ENCODE results near the gene POU3F4.
A peak's percentile ranks its signal among the peaks of the same experiment; 100 is the strongest.

The POU3F4 gene

DNA sequence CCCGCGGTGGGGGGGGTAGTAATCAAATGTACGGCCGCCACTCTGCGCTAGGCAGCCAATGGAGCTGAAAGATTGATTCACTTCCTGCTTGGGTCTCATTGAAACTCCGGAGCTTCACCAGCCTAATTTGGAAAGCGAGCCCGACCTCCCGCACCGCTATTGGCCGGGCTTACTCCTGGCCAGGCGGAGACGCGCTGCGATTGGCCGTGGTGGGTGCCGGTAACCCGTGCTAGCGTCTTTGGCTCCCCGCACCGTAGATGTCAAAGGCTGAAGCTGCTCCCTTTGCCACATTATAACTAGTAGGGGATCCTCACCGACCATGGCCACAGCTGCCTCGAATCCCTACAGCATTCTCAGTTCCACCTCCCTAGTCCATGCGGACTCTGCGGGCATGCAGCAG, at the start of gene POU3F4:
TSS of gene POU3F4 (plus strand) at position 285 of the 400 bp plus-strand sequence. CDS start at position 320, 35 bp downstream.
- peak; percentile 43 for DNase-seq

DNA sequence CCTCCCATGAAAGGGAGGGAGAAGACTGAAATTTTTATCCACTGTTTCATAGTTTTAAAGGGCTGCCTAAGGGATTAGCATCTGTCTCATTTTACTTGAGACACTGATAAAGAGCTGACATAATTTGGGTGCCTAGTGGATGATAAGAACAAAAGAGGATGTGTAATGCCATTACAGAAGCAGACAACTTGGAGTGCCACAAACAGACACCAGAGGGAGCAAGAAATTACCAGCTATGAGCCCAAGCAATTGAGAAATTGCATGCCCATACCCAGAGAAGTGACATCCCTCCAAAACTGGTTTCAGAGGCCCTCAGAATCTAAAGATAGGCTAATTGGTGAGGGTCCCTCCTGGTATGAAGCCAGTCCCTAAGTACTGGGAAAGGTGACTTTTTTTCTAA, 38.5 kb upstream of the POU3F4 start:
- DNase-seq = no peak

DNA sequence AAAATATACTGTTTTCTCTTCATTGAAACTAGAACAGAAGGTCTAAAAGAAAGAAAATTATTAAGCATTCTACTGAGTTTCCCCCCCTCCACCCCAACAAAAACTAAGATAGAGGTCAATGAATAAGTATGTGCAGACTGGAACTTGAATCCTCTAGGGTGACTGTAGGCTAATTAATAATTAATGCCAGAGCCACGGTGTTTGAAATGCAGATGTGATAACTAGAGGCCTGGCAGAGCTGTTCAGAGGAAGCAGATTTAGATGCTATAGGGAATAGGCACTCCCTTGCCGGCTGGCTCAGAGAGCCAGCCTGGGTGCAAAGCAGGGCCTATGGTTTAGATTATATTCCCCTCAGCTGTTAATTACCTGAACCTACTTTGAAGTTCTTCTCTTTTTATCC, 12.2 kb upstream of the POU3F4 start:
- DNase-seq = no peak

DNA sequence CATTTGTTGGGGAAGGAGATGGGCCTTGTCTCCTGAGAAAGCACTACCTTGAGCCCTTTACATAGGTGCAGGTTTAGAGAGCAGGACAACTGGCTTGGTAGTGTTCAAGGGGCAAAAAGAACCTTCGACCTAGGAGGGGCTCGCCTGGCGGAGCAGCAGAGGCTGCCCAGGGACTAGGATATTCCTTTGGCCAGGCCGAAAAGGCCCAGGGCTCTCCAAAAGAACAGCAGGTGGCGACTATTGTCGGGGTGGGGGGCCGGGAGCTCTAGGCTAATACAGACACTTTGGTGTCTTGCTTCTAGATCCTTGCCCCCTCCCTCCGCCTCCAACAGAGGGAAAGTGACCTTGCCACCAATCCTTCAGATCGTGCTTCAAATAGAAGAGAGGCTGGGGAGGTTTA, 7.1 kb upstream of the POU3F4 start:
- no peak for DNase-seq

DNA sequence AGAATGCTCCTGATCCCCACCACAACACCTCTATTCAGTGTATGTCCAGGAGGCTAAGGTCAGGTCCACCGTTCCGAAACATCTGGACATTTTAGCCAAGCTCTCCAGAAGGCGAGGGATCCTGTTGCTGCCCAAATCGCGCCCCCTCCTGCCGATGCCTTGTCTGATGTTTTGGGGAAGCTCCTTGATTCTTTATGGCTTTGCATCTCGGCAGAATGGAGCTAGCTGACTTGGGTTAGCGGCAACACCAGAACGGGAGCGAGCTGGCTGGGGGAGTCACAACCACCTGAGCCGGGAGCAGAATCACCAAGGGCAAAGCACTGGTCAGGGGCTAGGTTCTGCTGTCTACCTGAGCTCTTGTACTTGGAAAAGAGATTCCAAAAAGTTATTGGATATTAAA, 6.6 kb upstream of the POU3F4 start:
- no peak for DNase-seq

DNA sequence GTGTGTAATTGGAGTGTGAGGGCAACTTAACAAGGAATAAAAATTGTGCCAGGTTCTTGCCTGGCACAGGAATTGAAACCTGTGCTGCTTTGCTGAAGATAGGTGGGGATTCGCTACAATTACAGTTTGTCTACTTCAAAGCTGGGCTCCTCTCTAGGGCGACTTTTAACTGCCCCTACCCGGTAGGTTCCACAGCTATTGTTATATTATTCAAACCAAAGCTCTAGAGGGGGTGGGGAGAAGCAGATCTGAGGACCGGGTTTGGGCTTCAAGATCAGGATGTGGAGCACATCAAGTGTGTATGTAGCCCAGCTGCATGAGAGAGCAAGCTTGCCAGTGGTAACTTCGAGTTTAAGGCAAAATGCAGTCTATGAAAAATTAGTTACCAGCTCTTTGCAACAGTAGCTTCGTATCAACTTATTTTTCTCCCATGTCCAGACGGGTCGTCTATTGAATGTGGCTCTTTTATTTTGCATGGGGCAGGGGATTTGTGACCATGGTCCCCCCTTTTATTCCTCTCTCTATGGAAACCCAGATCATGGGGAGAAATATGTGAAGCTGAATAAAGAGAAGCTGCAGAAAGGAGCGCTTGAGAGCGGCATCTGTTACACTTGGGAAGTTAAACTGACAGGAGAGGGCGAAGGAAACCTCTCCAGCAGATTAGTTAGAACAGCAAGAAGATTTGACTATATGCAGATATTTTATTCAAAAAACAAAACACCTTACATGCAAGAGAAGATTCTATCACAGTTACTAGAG, 3.2 kb upstream of the POU3F4 start:
- DNase-seq = no peak

DNA sequence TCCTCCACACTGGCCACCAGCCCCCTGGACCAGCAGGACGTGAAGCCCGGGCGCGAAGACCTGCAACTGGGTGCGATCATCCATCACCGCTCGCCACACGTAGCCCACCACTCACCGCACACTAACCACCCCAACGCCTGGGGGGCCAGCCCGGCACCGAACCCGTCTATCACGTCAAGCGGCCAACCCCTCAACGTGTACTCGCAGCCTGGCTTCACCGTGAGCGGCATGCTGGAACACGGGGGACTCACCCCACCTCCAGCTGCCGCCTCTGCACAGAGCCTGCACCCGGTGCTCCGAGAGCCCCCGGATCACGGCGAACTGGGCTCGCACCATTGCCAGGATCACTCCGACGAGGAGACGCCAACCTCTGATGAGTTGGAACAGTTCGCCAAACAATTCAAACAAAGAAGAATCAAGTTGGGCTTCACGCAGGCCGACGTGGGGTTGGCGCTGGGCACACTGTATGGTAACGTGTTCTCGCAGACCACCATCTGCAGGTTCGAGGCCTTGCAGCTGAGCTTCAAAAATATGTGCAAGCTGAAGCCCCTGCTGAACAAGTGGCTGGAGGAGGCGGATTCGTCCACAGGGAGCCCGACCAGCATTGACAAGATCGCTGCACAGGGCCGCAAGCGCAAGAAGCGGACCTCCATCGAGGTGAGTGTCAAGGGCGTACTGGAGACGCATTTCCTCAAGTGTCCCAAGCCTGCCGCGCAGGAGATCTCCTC, 600 bp downstream of the POU3F4 start:
- no peak for DNase-seq

DNA sequence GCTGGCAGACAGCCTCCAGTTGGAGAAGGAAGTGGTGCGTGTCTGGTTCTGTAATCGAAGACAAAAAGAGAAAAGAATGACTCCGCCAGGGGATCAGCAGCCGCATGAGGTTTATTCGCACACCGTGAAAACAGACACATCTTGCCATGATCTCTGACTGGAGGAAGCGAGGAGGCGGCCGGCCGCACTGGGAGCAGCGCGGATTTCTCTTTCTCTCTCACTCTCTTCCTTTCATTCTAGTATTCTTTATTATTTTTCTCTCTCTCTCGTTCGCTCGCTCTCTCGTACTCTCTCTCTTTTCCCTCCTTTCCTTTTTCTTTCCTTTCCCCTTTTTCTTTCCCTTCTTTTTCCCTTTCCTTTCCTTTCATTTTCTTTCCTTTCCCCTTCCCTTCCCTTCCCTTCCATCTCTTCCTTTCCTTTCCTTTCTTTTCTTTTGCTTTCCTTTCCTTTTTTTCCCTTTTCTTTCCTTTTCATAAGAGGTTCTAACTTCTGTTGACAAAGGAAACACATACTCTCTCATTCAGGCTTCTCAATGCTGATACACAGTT, 1.2 kb downstream of the POU3F4 start:
- no peak for DNase-seq

DNA sequence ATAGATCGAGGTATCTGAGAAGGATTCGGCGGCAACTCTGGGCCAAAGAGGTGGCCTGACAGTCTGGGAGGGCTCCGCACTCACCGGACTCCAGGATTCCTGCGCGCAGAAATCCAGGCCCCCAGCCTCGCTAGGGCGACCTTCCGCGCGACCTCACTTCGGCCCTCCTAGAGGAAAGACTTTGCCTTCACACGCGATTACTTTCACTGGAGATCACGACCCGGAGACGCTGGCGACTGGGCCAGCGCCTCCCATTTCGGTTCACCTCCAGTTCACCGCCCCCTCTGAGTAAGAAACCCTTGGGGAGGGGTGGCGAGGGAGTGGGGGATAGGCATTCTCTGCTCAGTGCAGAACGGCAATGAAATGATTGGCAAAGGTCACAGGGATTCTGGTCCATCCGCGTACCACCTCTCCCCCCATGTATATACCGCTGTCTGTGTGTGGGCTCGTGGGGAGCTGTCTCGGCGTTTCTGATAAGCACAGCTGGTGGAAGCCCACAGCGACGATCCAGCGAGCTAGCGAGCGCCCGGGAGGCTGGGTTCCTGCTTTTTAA, 2.5 kb downstream of the POU3F4 start:
- no peak for DNase-seq

DNA sequence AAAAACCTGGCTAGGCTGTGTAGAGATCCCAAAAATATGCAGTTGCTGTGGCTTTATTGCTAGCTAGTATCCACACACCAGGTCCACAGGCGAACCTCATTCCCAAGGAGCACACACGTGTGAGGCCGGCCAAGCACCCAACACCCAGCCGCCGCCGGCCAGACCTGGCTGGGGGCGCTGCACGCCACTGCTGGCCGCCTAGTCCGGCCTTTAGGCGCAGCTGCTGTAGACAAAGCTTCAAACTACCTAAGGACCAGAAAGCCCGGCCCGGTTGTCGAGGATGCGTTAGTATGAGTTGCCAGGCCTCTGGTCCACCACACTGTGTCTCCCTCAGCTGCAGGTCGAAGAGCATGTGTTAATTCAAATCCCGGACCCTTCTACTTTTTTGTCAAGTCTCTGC, 3.1 kb downstream of the POU3F4 start:
- DNase-seq = no peak

DNA sequence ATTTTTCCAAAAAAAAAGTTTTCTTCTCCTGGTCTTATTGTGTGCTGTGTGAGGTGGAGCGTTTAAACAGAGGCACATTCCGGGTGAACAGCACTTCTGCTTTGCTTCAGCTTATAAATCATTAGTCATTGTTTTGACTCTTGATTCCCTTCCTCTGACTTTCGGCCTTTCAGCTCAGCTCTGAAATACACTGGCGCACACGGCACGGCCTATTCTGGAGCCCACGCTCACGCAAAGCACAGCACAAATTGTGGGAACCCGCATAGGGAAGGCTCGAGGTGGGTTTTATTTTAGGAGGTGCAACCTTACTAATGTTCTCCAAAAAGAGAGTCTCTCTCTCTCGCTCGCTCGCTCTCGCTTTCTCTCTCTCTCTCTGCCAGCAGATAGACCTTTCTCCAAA, 4.0 kb downstream of the POU3F4 start:
- DNase-seq = no peak

DNA sequence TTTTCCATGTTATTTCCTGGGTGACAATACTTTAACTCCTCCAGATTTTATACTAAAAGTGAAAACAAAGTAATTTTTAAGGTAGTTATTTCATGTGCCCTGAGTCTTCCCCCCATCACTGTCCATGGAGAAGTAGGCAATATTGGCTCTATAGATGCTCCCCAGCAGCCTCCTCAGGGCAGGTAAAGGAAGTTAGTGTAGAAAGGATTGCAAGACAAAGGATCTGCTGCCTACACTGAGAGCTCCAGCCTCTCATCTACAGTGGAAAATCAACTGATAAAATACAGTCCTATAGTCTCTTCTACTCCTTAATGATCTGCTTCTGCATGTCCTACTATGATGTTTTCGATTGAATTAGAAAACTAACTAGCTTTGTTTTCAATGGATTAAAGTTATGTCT, 8.5 kb downstream of the POU3F4 start:
- DNase-seq = no peak

DNA sequence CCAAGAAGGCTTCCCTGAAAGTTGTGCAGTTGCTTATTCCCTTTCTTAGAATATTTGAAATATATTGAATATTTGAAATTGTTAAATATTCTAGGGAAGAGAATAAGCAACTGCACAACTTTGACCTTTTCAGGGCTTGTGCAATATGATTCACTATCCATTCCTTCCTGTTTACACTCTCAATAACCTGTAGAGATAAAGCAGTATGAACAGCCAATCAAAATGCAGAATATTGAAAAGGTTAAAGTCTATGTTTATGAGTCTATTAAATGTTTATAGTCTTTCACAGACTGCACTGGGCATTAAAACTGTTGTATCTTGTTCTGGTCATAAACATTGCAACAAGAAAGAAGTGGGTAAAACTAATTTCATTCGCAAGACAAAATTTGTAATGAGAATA, 13.8 kb downstream of the POU3F4 start:
- no peak for DNase-seq

DNA sequence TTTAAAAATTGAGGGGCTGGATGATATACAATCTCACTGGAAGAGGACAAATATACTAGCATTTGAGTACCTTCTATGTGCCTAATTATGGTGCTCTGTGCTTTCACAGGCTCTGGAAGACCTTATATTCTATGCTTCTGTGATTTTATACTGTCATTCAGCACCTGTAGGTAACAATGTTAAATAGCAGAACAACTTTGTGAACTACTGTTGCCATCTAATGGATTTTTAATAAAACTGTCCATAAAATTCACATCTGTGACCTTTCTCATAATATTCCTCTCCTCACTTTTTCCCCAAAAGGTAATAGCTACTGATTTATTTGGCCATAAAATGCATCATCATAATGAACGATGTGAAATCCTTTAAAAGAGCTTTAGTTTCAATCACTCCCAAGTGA, 21.9 kb downstream of the POU3F4 start:
- no peak for DNase-seq

DNA sequence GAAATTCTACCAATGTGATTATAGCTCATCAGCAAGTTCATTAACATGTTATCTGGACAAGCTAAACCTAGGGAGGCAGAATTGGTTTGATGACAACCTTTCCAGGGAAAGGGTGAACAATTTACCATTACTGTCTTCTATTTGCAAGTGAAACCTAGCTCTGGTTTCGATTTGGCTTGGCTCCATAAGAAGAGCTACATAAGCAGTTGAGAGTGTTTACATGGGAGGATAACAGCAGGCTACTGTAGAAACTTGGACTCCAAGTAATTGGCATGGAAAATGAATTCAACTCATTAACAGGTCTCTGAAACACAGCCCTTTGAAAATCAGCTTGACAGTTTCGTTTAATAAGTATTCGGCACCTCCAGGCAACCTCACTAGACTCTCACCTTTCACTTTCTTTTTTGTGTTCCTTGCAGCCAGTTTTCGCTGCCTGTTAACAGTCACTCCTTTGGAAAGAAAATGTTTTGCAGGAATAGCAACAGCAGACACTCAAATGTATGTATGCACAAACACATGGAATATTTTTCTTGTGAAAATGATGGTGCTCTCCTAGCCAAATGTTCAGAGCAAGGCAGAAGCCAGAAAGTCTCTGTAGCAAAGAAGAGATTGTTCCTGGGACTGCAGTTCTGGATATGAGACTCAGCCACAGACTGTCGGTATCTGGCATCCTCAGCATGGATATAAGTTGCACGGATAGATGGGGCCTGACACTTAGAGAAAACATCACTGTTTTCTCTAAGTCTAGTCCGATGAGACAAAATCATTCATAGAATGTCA, 27.5 kb downstream of the POU3F4 start:
- no peak for DNase-seq

Measured in left hindlimb (tissue), 1 donor.